ENCODE data around the gene MICAL2. TPM values are rescaled to one million over a fixed set of nuclear protein-coding genes. Genes with fewer than 3 reads are reported as not detected.
A peak's percentile ranks its signal among the peaks of the same experiment; 100 is the strongest.

Gene MICAL2
- total RNA-seq, 8 experiments from 2014 or later, result 0.71 to 33.6 (median 3.6) TPM

- no peak for ATAC-seq (replicated peaks in 6 of 8)
- in situ Hi-C loops (cut with MboI; ENCODE audit: low pct_unique_long_range_greater_than_20kb in 2 of 9, low sequenced_read_pairs in 9 of 9, unreplicated experiment in 9 of 9), result no loop called here
- no peak overlapping the region for H3K4me3 ChIP-seq
- WGBS, 10 experiments, result 77 to 100% (median 88%) methylated on average over 1 to 3 of the region's 4 CpGs; no CpG with 5 or more reads in 2 of the 10 experiments
- peaks cover 19 to 20% of the 10 kb centered on the region in 2 donors for H3K4me1 ChIP-seq (replicated peaks in 1 of 2)
- H3K27ac ChIP-seq, result no peak overlapping the region
Measured at GRCh38 chr11:12218909-12219308, 108.5 kb downstream of the MICAL2 start.

GRCh38 chr11:12219757-12220156, 109.4 kb downstream of the MICAL2 start:
- Histone ChIP-seq H3K4me3 (no peak overlapping the region), H3K4me1 (replicated peaks in 1 of 2) (peaks cover 19 to 21% of the 10 kb centered on the region in 2 donors), H3K27ac (no peak overlapping the region)
- ATAC-seq (replicated peaks in 6 of 8), result no peak
- WGBS, 10 experiments, result 75 to 97% (median 91%) methylated on average over 1 to 6 of the region's 6 CpGs; no CpG with 5 or more reads in 1 of the 10 experiments
- in situ Hi-C loops (cut with MboI; ENCODE audit: low pct_unique_long_range_greater_than_20kb in 2 of 9, low sequenced_read_pairs in 9 of 9, unreplicated experiment in 9 of 9), result no loop called here

- in situ Hi-C loops (cut with MboI; ENCODE audit: low pct_unique_long_range_greater_than_20kb in 2 of 9, low sequenced_read_pairs in 9 of 9, unreplicated experiment in 9 of 9), result no loop called here
- Histone ChIP-seq H3K4me1 (replicated peaks in 1 of 2) (peaks cover 14 to 15% of the 10 kb centered on the region in 2 donors), H3K4me3 (no peak overlapping the region), H3K27ac (no peak overlapping the region)
- WGBS, 10 experiments, result 80 to 100% (median 92%) methylated on average over 2 to 6 of the region's 11 CpGs; no CpG with 5 or more reads in 6 of the 10 experiments
- ATAC-seq (replicated peaks in 6 of 8), result no peak
Measured at GRCh38 chr11:12220305-12220704, 109.9 kb downstream of the MICAL2 start.

GRCh38 chr11:12221051-12221535, 110.7 kb downstream of the MICAL2 start:
- ATAC-seq (replicated peaks in 6 of 8), result no peak
- Histone ChIP-seq H3K4me1 (replicated peaks in 1 of 2) (peaks cover 11 to 12% of the 10 kb centered on the region in 2 donors), H3K27ac (no peak overlapping the region), H3K4me3 (no peak overlapping the region)
- 89 to 100% (median 94%) methylated on average over 1 to 6 of the region's 6 CpGs; no CpG with 5 or more reads in 2 of the 10 experiments for WGBS, 10 experiments
- in situ Hi-C loops (cut with MboI; ENCODE audit: low pct_unique_long_range_greater_than_20kb in 2 of 9, low sequenced_read_pairs in 9 of 9, unreplicated experiment in 9 of 9), result no loop called here

- in situ Hi-C loops (cut with MboI; ENCODE audit: low pct_unique_long_range_greater_than_20kb in 2 of 9, low sequenced_read_pairs in 9 of 9, unreplicated experiment in 9 of 9), result no loop called here
- H3K27ac ChIP-seq, result no peak overlapping the region
- WGBS, 10 experiments, result 20 to 100% (median 84%) methylated on average over 1 to 6 of the region's 17 CpGs; no CpG with 5 or more reads in 5 of the 10 experiments
- no peak overlapping the region for H3K4me3 ChIP-seq
- H3K4me1 ChIP-seq (replicated peaks in 1 of 2), result peaks cover 11 to 12% of the 10 kb centered on the region in 2 donors
- peak in 1 of 8 experiments; percentile 26 for ATAC-seq (replicated peaks in 6 of 8)
Measured at GRCh38 chr11:12222055-12222792, 111.8 kb downstream of the MICAL2 start.

- Histone ChIP-seq H3K27ac (no peak overlapping the region), H3K4me3 (no peak overlapping the region), H3K4me1 (replicated peaks in 1 of 2) (peaks cover 11 to 12% of the 10 kb centered on the region in 2 donors)
- peak in 4 of 8 experiments; percentile 21 to 72 (median 52) for ATAC-seq (replicated peaks in 6 of 8)
- WGBS, 10 experiments, result 68 to 90% (median 80%) methylated on average over 2 to 5 of the region's 7 CpGs
- in situ Hi-C loops (cut with MboI; ENCODE audit: low pct_unique_long_range_greater_than_20kb in 2 of 9, low sequenced_read_pairs in 9 of 9, unreplicated experiment in 9 of 9), result no loop called here
Measured at GRCh38 chr11:12223771-12224536, 113.6 kb downstream of the MICAL2 start.

GRCh38 chr11:12224537-12224893, 114.1 kb downstream of the MICAL2 start:
- WGBS, 10 experiments, result 70 to 100% (median 72%) methylated on average over 1 to 3 of the region's 12 CpGs; no CpG with 5 or more reads in 7 of the 10 experiments
- peak in 1 of 8 experiments; percentile 16 for ATAC-seq (replicated peaks in 6 of 8)
- H3K4me1 ChIP-seq (replicated peaks in 1 of 2), result peaks cover 11 to 12% of the 10 kb centered on the region in 2 donors
- in situ Hi-C loops (cut with MboI; ENCODE audit: low pct_unique_long_range_greater_than_20kb in 2 of 9, low sequenced_read_pairs in 9 of 9, unreplicated experiment in 9 of 9), result no loop called here
- H3K27ac ChIP-seq, result no peak overlapping the region
- H3K4me3 ChIP-seq, result no peak overlapping the region

GRCh38 chr11:12225046-12225739, 114.8 kb downstream of the MICAL2 start:
- no peak overlapping the region for H3K4me3 ChIP-seq
- WGBS, 10 experiments, result 76 to 100% (median 88%) methylated on average over 1 to 6 of the region's 8 CpGs; no CpG with 5 or more reads in 3 of the 10 experiments
- in situ Hi-C loops (cut with MboI; ENCODE audit: low pct_unique_long_range_greater_than_20kb in 2 of 9, low sequenced_read_pairs in 9 of 9, unreplicated experiment in 9 of 9), result loop anchor here in 5 of 9 experiments (25.0 kb wide), 2 partner anchors 113 to 163 kb away; partner anchors contain the start of gene MICAL2 (in 1 of the 5)
- no peak overlapping the region for H3K27ac ChIP-seq
- peaks cover 11 to 12% of the 10 kb centered on the region in 2 donors for H3K4me1 ChIP-seq (replicated peaks in 1 of 2)
- ATAC-seq (replicated peaks in 6 of 8), result no peak

- no peak for ATAC-seq (replicated peaks in 6 of 8)
- 88 to 100% (median 93%) methylated on average over 1 to 7 of the region's 8 CpGs; no CpG with 5 or more reads in 5 of the 10 experiments for WGBS, 10 experiments
- peaks cover 11 to 12% of the 10 kb centered on the region in 2 donors for H3K4me1 ChIP-seq (replicated peaks in 1 of 2)
- in situ Hi-C loops (cut with MboI; ENCODE audit: low pct_unique_long_range_greater_than_20kb in 2 of 9, low sequenced_read_pairs in 9 of 9, unreplicated experiment in 9 of 9), result loop anchor here in 5 of 9 experiments (25.0 kb wide), 2 partner anchors 114 to 164 kb away; partner anchors contain the start of gene MICAL2 (in 1 of the 5)
- no peak overlapping the region for H3K4me3 ChIP-seq
- H3K27ac ChIP-seq, result no peak overlapping the region
Measured at GRCh38 chr11:12226093-12226492, 115.7 kb downstream of the MICAL2 start.

GRCh38 chr11:12229450-12230229, 119.2 kb downstream of the MICAL2 start:
- Histone ChIP-seq H3K27ac (no peak overlapping the region), H3K4me3 (no peak overlapping the region), H3K4me1 (replicated peaks in 1 of 2) (no peaks in the 10 kb centered on the region)
- no peak for ATAC-seq (replicated peaks in 6 of 8)
- in situ Hi-C loops (cut with MboI; ENCODE audit: low pct_unique_long_range_greater_than_20kb in 2 of 9, low sequenced_read_pairs in 9 of 9, unreplicated experiment in 9 of 9), result loop anchor here in 5 of 9 experiments (25.0 kb wide), 2 partner anchors 117 to 167 kb away; partner anchors contain the start of gene MICAL2 (in 1 of the 5)
- 50 to 100% (median 74%) methylated on average over 1 to 4 of the region's 7 CpGs; no CpG with 5 or more reads in 5 of the 10 experiments for WGBS, 10 experiments

GRCh38 chr11:12232160-12232559, 121.8 kb downstream of the MICAL2 start:
- Histone ChIP-seq H3K27ac (no peak overlapping the region), H3K4me1 (replicated peaks in 1 of 2) (no peaks in the 10 kb centered on the region), H3K4me3 (no peak overlapping the region)
- ATAC-seq (replicated peaks in 6 of 8), result no peak
- in situ Hi-C loops (cut with MboI; ENCODE audit: low pct_unique_long_range_greater_than_20kb in 2 of 9, low sequenced_read_pairs in 9 of 9, unreplicated experiment in 9 of 9), result loop anchor here in 5 of 9 experiments (25.0 kb wide), 2 partner anchors 120 to 170 kb away; partner anchors contain the start of gene MICAL2 (in 1 of the 5)
- 67 to 100% (median 80%) methylated on average over 1 of the region's 1 CpG; no CpG with 5 or more reads in 7 of the 10 experiments for WGBS, 10 experiments

Data from motor neuron (in vitro differentiated cells).